CD4-positive, alpha-beta T cell treated with Interferon alpha-2 for 1 hour (primary cell): ENCODE data around the gene PAK5.
"Not testable (repeated sequence)": the region's sequence is repeated elsewhere in the genome, so short reads cannot be mapped to it uniquely, and the experiment has no call there.

Experiments
- DNase-seq, 2 donors: peaks; one replicate each; pipeline ENCODE4 v3.0.0-alpha.2; 2020 to 2022

PAK5 gene

GRCh38 chr20:9672981-9673380, 165.9 kb downstream of the PAK5 start:
- no peak for DNase-seq

GRCh38 chr20:9672027-9672426, 166.8 kb downstream of the PAK5 start:
- DNase-seq = no peak

- DNase-seq = no peak
These were observed 170.5 kb downstream of the PAK5 start for GRCh38 chr20:9668381-9668780.

GRCh38 chr20:9663423-9663822, 175.5 kb downstream of the PAK5 start:
- DNase-seq = no peak

GRCh38 chr20:9660236-9660868, 178.5 kb downstream of the PAK5 start:
- no peak for DNase-seq

GRCh38 chr20:9647741-9648140, 191.1 kb downstream of the PAK5 start:
- no peak for DNase-seq

GRCh38 chr20:9646375-9646774, 192.5 kb downstream of the PAK5 start:
- no peak for DNase-seq

- DNase-seq = no peak
These were observed 196.0 kb downstream of the PAK5 start for GRCh38 chr20:9642882-9643281.

GRCh38 chr20:9641499-9642000, 197.3 kb downstream of the PAK5 start:
- not testable (repeated sequence) for DNase-seq

- DNase-seq = no peak
These were observed 201.0 kb downstream of the PAK5 start for GRCh38 chr20:9637889-9638288.

GRCh38 chr20:9635750-9636149, 203.1 kb downstream of the PAK5 start:
- no peak for DNase-seq

GRCh38 chr20:9634327-9634726, 204.5 kb downstream of the PAK5 start:
- no peak for DNase-seq

GRCh38 chr20:9632991-9633390, 205.9 kb downstream of the PAK5 start:
- no peak for DNase-seq

- no peak for DNase-seq
These were observed 206.6 kb downstream of the PAK5 start for GRCh38 chr20:9632265-9632664.

GRCh38 chr20:9630554-9630953, 208.3 kb downstream of the PAK5 start:
- no peak for DNase-seq

GRCh38 chr20:9629831-9630230, 209.0 kb downstream of the PAK5 start:
- no peak for DNase-seq

GRCh38 chr20:9628589-9628988, 210.3 kb downstream of the PAK5 start:
- no peak for DNase-seq

- no peak for DNase-seq
These were observed 210.7 kb downstream of the PAK5 start for GRCh38 chr20:9628141-9628540.

GRCh38 chr20:9627219-9627618, 211.7 kb downstream of the PAK5 start:
- DNase-seq = no peak

- no peak for DNase-seq
These were observed 212.5 kb downstream of the PAK5 start for GRCh38 chr20:9626357-9626756.

GRCh38 chr20:9617940-9618339, 220.9 kb downstream of the PAK5 start:
- DNase-seq = no peak

- DNase-seq = peak; percentile 31 to 51
These were observed 221.9 kb downstream of the PAK5 start for GRCh38 chr20:9616833-9617461.

GRCh38 chr20:9616455-9616805, 222.4 kb downstream of the PAK5 start:
- no peak for DNase-seq

- DNase-seq = peak in 1 of 2 donors; percentile 7
These were observed 223.0 kb downstream of the PAK5 start for GRCh38 chr20:9615766-9616454.
